ENCODE results near the gene PAFAH1B1.
"Not testable (repeated sequence)": the region's sequence is repeated elsewhere in the genome, so short reads cannot be mapped to it uniquely, and the experiment has no call there.

DNA sequence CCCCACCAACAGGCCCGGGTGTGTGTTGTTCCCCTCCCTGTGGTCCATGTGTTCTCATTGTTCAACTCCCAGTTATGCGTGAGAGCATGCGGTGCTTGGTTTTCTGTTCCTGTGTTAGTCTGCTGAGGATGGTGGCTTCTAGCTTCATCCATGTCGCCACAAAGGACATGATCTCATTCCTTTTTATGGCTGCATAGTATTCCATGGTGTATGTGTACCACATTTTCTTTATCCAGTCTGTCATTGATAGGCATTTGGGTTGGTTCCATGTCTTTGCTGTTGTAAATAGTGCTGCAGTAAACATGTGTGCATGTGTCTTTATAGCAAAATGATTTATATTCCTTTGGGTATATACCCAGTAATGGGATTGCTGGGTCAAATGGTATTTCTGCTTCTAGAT lies 67.0 kb downstream of the PAFAH1B1 start:
- TF ChIP-seq, protein P1, sequence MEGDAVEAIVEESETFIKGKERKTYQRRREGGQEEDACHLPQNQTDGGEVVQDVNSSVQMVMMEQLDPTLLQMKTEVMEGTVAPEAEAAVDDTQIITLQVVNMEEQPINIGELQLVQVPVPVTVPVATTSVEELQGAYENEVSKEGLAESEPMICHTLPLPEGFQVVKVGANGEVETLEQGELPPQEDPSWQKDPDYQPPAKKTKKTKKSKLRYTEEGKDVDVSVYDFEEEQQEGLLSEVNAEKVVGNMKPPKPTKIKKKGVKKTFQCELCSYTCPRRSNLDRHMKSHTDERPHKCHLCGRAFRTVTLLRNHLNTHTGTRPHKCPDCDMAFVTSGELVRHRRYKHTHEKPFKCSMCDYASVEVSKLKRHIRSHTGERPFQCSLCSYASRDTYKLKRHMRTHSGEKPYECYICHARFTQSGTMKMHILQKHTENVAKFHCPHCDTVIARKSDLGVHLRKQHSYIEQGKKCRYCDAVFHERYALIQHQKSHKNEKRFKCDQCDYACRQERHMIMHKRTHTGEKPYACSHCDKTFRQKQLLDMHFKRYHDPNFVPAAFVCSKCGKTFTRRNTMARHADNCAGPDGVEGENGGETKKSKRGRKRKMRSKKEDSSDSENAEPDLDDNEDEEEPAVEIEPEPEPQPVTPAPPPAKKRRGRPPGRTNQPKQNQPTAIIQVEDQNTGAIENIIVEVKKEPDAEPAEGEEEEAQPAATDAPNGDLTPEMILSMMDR (tag by site-specific recombination; IDR thresholded peaks at IDR 0.05) = not testable (repeated sequence)
- not testable (repeated sequence) for TF ChIP-seq ZSCAN23 (tag by site-specific recombination; IDR thresholded peaks at IDR 0.05); ZNF747 (tag by site-specific recombination; IDR thresholded peaks at IDR 0.05); PRDM10 (tag by site-specific recombination; IDR thresholded peaks at IDR 0.05); HOXA7 (CRISPR knock-in tag; IDR thresholded peaks at IDR 0.05; ENCODE audit: borderline replicate concordance)

All from HEK293 (cell line).